ENCODE measurements around the gene TAS2R43. TPM values are rescaled to one million over a fixed set of nuclear protein-coding genes. Genes with fewer than 3 reads are reported as not detected.
"Not testable (repeated sequence)": the region's sequence is repeated elsewhere in the genome, so short reads cannot be mapped to it uniquely, and the experiment has no call there.

Gene TAS2R43
- total RNA-seq (2014; rRNA removed; shearing (Covaris generic)): not detected in 2 replicates
- polyA plus RNA-seq (2015; cell fraction: cytosol; rRNA removed): 0.09 TPM in 1 of 2 replicates, not detected in the other
- polyA plus RNA-seq (2015; cell fraction: nucleus; rRNA removed): 0.23 TPM in 1 of 2 replicates, not detected in the other

GRCh38 chr12:11092128-11092527 lies at the start of gene TAS2R43:
TAS2R43 (minus strand) TSS chr12:11092313; CDS start chr12:11092229, 84 bp downstream.
- DNase-seq (ENCODE audit: low read depth): no peak

DNA sequence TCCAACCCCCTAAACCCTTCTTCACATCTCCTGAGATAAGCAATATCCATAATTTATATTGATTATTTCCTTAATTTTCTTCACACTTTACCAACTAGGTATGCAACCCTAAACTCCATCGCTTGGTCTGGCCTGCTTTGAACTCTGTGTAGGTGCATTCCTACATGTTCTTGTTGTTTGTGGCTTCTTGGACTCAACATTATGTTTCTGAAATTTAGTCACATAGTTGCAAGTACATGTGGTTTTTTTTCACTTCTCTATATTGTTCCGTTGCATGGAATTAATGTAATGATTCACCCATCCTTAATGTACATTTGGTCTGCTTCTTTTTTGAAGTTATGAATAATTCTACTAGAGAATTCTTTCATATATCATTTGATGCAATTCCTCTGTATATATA lies 44.0 kb upstream of the TAS2R43 start:
- DNase-seq (ENCODE audit: low read depth): no peak

GRCh38 chr12:11134305-11134704 lies 42.2 kb upstream of the TAS2R43 start, which contains the start of gene TAS2R30:
TAS2R30 (minus strand) TSS chr12:11134644; CDS start chr12:11134244, 400 bp downstream.
- DNase-seq (ENCODE audit: low read depth): no peak

DNA sequence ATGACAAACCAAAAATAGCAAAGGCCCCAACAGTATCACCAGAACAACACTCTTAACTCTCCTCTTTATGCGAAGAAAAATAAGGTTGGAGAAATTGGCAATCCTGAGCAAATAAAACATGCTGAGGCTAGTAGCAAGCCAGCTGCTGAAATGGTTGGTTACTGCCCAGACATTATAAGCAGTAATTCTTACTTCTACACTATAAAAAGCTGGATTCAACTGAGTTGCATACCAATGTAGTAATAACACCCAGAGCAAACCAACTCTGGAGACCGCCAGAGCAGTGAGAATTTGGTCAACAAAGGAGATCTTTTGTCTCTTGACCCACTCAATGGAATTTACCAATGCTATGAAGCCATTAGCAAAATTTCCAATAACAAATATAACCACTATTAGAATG lies 41.7 kb upstream of the TAS2R43 start:
- no peak for DNase-seq (ENCODE audit: low read depth)

DNA sequence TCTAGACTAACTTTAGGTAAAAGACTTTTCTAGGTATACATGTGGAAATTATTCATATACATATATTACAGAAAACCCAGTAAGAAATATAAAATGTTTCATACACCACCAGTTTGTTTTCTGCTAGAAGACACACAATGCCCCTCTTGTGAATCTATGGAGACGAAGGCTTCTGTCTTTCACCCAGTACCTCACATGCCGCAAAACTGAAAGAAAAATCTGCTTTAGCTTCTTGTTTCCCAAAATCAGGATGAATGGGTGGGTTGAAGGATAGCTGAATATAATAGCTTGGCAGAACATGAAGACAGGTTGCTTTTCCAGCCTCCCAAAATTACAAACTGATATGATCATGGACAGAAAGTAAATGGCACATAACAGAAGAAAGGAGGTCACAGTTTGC lies 41.0 kb upstream of the TAS2R43 start:
- DNase-seq (ENCODE audit: low read depth): no peak

DNA sequence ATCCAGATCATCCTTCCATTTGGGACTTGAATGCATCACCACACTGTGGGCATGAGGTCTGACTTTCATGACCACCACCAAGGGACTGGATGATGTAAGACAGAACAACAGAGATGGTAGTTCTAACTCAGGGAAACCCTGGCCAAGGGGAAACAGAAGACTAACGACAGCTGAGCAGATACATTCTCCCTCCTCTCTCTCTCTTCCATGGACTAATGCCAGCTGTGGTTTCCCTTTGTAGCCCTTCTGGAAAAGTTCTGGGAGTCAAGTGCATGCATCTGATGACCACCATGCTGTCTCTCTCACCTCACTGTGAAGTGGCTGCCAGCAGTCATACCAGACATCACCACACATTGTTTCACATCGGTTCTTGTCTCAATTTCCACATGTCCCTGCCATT lies 38.9 kb upstream of the TAS2R43 start:
- DNase-seq (ENCODE audit: low read depth): no peak

GRCh38 chr12:11130382-11130781 lies 38.3 kb upstream of the TAS2R43 start:
- DNase-seq (ENCODE audit: low read depth): no peak

GRCh38 chr12:11114130-11114529 lies 22.0 kb upstream of the TAS2R43 start:
- not testable (repeated sequence) for DNase-seq (ENCODE audit: low read depth)

DNA sequence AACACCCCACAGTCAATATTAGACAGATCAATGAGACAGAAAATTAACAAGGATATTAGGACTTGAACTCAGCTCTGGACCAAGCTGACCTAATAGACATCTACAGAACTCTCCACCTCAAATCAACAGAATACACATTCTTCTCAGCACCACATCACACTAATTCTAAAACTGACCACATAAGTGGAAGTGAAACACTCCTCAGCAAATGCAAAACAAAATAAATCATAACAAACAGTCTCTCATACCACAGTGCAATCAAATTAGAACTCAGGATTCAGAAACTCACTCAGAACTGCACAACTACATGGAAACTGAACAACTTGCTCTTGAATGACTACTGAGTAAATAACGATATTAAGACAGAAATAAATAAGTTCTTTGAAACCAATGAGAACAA lies 19.1 kb upstream of the TAS2R43 start:
- not testable (repeated sequence) for DNase-seq (ENCODE audit: low read depth)

DNA sequence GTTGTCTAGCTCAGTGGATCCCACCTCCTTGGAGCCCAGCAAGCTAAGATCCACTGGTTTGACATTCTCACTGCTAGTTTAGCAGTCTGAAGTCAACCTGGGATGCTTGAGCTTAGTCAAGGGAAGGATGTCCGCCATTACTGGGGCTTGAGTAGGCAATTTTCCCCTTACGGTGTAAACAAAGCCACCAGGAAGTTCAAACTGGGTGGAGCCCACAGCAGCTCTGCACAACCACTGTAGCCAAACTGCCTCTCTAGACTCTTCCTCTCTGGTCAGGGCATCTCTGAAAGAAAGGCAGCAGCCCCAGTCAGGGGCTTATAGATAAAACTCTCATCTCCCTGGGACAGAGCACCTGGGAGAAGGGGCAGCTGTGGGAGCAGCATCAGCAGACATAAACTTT lies 16.7 kb upstream of the TAS2R43 start:
- no peak for DNase-seq (ENCODE audit: low read depth)

- no peak for DNase-seq (ENCODE audit: low read depth)
These were observed 15.6 kb upstream of the TAS2R43 start for GRCh38 chr12:11107719-11108118.

- DNase-seq (ENCODE audit: low read depth): no peak
These were observed 14.2 kb upstream of the TAS2R43 start for GRCh38 chr12:11106288-11106687.

GRCh38 chr12:11105546-11105945 lies 13.4 kb upstream of the TAS2R43 start:
- DNase-seq (ENCODE audit: low read depth): no peak

DNA sequence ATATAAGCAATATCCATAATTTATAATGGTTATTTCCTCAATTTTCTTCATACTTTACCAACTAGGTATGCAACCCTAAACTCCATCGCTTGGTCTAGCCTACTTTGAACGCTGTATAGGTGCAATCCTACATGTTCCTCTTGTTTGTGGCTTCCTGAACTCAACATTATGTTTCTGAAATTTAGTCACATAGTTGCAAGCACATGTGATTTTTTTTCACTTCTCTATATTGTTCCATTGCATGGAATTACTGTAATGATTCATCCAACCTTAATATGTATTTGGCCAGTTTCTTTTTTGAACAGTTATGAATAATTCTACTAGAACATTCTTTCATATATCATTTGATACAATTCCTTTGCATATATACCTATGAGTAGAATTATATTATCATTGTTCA lies 2.8 kb upstream of the TAS2R43 start:
- DNase-seq (ENCODE audit: low read depth): not testable (repeated sequence)

DNA sequence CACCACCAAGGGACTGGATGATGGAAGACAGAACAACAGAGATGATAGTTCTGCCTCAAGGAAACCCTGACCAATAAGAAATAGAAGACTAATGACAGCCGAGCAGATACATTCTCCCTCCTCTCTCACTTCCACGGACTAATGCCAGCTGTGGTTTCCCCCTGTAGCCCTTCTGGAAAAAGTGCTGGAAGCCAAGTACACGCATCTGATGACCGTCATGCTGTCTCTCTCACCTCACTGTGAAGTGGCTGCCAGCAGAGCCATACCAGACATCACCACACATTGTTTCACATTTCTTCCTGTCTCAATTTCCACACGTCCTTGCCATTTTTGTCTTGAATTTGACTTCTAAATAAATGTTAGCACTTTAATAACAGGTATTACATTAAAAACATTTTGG lies 2.9 kb downstream of the TAS2R43 start:
- DNase-seq (ENCODE audit: low read depth): no peak

GRCh38 chr12:11085419-11085818 lies 6.7 kb downstream of the TAS2R43 start:
- no peak for DNase-seq (ENCODE audit: low read depth)

GRCh38 chr12:11081987-11082386 lies 10.1 kb downstream of the TAS2R43 start:
- DNase-seq (ENCODE audit: low read depth): no peak

- no peak for DNase-seq (ENCODE audit: low read depth)
These were observed 13.9 kb downstream of the TAS2R43 start for GRCh38 chr12:11078246-11078645.

- DNase-seq (ENCODE audit: low read depth): no peak
These were observed 16.5 kb downstream of the TAS2R43 start for GRCh38 chr12:11075642-11076041.

GRCh38 chr12:11071414-11071813 lies 20.7 kb downstream of the TAS2R43 start:
- no peak for DNase-seq (ENCODE audit: low read depth)

DNA sequence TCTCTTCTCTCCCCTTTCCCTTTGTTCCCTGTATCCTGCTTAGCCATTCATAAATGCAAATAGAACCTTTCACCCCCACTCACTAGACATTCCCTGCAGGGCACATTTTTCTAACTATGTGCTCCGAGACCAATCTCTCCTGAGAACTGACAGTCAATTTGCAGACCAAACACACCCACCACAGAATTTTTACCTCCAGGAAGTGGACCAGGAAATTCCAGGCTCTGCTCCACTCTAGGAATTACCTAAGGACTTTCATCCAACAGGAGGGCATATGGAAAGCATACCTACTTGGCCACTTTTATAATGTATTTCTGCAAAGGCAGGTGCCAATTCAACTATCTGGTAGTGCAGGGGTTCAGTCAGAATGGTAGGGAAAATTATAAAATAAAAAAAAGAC lies 21.1 kb downstream of the TAS2R43 start:
- no peak for DNase-seq (ENCODE audit: low read depth)

- no peak for DNase-seq (ENCODE audit: low read depth)
These were observed 22.2 kb downstream of the TAS2R43 start for GRCh38 chr12:11069854-11070365.

- DNase-seq (ENCODE audit: low read depth): peak; percentile 30
These were observed 24.6 kb downstream of the TAS2R43 start for GRCh38 chr12:11067514-11067913.

DNA sequence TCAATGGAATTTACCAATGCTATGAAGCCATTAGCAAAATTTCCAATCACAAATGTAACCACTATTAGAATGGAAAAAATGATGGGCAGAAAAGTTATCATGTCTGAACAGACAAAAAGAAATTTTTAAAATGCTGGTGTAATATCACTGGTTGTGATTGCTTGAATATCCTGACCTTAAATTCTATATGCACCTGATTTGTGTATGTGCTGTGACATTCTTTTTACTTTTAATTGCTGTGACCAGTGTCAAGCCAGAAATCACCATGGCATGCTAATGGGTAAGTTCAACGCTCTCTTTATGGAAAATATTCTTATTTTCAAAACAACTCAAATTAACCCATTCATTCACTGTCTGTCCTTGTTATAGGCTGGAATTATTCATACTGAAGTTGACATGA lies 29.9 kb downstream of the TAS2R43 start, which contains the start of gene TAS2R46:
Gene TAS2R46, minus strand, starts transcription at position 101 of the 400 bp plus-strand sequence. Its CDS starts 0 bp downstream, at position 101.
- DNase-seq (ENCODE audit: low read depth): not testable (repeated sequence)
